CD4-positive, alpha-beta T cell treated with Interleukin-15 for 1 hour (primary cell): ENCODE measurements around the gene SLC2A5.

Source experiments
- DNase-seq: peaks from one replicate; pipeline ENCODE4 v3.0.0-alpha.2; 2020

The SLC2A5 gene

DNA sequence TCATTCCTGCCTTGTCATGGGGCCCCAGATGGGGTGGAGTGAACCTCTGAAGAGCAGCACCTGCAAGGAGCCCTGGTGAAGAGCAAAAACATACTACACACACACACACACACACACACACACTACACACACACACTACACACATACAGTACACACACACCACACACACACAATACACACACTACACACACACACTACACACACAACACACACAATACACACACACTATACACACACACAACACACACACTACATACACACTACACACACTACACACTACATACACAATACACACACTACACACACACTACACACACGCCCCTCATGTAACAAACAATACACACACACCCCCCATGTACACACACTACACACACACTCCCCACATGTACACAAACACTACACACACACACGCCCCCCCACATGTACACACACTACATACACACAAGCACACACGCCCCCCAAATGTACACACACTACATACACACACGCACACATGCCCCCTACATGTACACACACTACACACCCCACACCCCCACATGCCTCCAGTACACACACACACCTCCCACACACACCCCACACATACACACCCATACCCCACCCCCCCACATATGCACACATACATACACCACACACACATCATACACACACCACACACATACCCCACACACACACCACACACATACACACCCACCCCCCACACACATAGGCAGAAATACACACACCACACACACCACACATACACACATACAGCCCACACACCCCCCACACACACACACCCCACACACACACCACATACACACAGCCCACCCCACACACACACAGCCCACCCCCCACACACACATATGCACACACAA lies 9.3 kb downstream of the SLC2A5 start:
- DNase-seq: no peak

DNA sequence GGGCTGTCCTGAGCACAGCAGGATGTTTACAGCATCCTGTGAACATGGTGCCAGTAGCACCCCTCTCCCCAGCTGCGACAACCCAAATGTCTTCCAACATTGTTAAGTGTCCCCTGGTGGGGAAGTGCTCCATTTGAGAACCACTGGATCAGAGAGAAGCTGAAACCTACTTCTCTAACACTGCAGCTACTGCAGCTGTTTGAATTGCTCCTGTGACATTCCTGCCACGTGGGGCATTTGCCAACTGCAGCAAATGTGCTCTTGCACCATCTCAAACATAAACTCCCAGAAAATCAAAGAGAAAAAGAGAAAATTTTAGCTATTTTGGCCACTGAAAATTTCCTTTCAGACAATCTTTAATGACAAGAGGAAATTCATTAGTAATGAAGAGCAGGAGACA lies 11.0 kb downstream of the SLC2A5 start:
- DNase-seq: no peak

DNA sequence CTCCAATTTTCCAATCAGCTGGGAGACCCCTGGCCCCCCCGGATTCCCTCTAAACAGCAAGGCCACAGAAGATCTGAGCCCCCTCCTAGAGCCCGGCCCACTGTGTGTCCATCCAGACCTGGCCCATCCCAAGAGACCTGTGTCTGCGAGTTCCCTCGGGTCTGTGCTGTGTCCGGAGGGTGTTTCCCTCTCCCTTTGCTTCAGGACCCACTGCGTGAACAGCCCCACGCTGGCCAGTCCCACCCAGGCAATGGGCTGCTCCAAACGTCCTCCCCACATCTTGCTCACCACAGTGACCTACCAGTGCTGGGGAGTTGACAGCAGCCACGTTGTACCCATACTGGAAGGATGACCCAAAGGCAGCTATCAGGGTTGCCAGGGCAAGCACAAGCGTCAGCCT lies 11.6 kb downstream of the SLC2A5 start:
- no peak for DNase-seq

DNA sequence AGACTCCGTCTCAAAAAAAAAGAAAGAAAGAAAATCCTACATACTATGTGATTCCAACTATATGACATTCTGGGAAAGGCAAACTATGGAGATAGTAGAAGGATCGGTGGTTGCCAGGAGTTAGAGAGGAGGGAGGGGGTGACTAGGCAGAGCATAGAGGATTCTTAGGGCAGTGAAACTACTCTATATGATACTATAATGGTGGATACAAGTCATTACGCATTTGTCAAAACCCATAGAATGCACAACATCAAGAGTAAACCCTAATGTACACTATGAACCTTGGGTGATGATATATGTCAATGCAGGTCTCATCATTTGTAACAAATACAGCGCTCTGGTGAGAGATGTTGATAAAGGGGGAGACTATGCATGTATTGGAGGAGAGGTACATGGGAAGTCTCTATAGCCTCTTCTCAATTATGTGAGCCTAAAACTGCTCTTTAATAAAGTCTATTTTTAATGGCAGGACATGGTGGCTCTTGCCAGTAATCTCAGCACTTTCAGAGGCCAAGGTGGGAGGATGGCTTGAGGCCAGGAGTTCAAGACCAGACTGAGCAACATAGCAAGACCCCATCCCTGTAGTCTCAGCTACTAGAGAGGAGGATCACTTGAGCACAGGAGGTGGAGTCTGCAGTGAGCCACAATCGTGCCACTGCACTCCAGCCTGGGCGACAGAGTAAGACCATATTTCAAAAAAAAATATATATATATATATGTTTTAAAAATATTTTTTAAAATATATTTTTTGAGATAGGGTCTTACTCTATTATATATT lies 17.0 kb downstream of the SLC2A5 start:
- DNase-seq: no peak

DNA sequence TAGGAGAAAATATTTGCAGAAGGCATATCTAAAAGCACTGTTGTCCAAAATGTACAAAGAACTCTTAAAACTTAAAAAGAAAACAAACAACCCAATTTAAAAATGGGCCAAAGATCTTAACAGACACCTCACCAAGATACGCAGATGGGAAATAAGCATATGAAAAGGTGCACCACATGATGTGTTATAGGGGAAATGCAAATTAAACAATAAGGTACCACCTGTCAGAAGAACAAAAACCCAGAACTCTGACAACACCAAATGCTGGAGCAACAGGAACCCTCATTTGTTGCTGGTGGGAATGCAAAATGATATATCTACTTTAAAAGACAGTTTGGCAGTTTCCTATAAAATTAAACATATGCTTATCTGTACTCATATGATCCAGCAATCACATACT lies 18.1 kb downstream of the SLC2A5 start:
- DNase-seq: no peak

DNA sequence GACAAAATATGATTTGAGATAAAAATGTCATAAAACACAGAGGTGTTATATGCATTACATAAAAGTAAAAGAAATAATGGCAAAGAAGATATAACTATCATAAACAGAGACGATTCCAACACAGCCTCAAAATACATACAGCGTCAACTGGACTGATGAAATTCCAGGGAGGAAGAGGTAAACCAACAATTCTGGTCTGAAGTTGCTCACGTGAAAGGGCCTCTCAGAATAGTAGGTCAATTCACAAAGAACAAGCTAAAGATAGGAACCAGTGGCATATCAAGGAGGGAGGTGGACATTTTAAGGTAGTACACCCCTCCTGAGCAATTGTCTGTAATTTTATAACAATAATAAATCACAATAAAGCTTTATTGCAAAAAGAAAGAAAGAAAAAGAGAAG lies 18.6 kb downstream of the SLC2A5 start:
- no peak for DNase-seq

DNA sequence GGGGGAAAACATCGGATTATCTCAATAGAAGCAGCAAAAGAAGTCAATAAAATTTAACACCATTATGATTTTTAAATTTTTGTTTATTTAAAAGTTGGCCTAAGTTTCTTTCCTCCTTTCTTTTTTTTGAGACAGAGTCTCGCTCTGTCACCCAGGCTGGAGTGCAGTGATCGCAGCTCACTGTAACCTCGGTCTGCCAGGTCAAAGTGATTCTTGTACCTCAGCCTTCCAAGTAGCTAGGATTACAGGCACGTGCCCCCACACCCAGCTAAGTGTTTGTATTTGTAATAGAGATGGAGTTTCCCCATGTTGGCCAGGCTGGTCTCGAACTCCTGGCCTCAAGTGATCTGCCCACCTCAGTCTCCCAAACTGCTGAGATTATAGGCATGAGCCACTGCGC lies 20.9 kb downstream of the SLC2A5 start:
- DNase-seq: no peak

DNA sequence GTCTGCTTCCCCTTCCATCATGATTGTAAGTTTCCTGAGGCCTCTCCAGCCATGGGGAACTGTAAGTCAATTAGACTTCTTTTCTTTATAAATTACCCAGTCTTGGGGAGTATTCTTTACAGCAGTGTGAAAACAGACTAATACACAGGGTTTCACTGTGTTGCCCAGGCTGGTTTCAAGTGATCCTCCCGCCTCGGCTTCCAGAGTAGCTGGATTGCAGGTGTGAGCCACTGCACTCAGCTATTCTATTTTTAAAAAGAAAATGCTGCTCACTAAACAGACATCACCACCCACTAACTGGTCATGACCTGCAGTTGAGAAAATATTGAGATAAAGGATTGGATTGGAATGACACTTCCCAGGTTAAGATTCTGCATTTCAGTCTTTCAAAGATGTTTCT lies 22.4 kb downstream of the SLC2A5 start:
- DNase-seq: no peak

DNA sequence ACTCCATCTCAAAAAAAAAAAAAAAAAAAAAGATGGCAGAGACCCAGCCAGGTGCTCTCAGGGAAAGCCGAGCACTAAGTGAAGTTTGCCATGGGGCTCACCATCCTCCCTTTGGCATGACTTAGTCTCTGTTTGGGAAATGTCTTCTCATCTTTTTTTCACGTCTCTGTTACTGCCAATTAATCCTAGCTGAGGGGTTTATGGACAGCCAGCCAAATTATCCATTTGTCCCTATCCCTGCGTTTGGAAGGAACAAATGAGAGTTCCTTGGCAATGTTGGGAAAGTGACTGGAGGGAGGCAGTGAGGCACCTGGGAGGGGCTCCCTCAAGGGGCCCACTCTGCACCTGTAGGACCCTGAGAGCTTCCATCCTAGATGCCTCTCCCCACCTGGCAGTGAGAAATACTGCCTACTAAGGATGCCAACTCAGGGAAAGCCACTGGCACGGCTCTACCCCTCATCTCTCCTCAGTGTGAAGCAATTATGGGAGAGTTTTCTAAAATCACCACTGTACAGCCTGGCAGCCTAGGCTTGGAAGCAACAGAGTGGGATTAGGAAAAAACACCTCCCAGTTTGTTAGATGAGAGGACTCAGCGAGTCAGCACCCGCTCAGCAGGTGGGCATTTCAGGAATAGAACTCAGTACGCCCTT lies 23.4 kb downstream of the SLC2A5 start:
- no peak for DNase-seq

DNA sequence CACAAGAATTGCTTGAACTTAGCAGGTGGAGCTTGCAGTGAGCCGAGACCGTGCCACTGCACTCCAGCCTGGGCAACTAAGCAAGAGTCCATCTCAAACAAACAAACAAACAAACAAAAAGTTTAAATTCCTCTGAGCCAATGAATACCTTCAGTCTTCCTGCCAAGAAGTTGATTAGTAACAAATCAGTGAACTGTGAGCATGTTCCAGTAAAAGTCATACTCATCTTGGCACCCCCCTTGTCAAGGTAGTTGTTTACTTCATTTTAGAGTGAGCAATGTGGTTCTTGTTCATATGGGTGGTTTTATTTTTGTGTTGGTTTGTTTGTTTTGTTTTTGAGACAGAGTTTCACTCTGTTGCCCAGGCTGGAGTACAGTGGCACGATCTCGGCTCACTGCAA lies 25.2 kb downstream of the SLC2A5 start:
- DNase-seq: no peak

DNA sequence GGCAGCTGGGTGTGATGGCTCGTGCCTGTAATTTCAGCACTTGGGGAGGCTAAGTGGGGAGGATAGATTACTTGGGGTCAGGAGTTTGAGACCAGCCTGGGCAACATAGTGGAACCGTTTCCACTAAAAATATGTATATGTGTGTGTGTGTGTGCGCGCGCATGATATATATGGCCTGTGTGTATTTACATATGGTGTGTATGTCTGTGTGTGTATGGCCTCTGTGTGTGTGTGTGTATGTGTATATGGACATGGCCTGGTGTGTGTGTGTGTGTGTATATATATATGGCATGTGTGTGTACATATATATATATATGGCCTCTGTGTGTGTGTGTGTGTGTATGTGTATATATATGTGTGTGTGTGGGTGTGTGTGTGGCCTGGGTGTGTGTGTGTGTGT lies 27.2 kb downstream of the SLC2A5 start:
- no peak for DNase-seq

DNA sequence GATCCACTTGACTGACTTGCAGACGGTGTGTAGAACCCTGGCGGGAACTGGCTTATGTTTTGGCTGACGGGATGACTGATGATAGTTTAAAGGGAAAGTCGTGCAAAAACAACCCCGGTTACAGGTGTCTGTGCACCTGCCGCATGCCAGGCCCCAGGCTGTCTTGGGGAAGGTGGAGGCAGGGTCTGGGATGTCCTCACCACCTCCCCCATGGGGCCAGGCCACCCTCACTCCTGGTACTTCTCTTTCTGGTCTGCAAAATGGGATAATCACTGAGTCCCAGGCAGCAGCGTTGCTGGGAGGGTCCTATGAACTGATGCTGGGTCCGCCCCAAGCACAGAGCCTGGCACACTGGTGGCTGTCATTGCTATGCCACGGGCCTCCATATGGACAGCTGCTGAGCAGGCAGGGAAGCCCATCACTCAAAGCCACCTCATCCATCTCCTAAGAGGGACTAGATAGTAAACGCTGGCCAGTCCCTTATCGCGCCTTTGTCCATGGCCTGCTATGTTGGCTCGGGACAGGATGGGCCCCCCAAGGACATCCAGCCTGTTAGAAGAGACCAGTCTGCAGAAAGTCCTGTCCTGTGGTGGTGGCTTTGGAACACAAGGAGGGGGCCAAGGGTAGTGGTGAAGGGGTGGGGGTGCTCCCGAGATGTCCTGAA lies 28.2 kb downstream of the SLC2A5 start:
- no peak for DNase-seq

DNA sequence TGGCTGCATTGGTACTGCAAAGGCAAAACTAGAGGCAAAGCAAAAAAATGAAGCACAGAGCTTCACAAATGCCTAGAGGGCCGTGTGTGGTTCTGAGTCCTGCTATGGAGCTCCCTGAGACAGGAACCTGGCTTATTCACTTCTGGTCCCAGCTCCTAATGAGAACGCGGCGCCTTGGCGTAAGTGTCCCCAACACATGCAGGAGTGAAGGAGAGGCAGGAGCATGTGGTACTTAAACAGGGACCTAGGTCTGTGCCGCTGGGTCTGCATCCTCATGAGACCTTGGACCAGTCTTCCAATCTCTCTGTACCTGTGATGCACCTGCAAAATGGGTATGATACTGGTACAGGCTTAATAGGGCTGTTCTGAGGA lies 28.8 kb downstream of the SLC2A5 start:
- DNase-seq: no peak

DNA sequence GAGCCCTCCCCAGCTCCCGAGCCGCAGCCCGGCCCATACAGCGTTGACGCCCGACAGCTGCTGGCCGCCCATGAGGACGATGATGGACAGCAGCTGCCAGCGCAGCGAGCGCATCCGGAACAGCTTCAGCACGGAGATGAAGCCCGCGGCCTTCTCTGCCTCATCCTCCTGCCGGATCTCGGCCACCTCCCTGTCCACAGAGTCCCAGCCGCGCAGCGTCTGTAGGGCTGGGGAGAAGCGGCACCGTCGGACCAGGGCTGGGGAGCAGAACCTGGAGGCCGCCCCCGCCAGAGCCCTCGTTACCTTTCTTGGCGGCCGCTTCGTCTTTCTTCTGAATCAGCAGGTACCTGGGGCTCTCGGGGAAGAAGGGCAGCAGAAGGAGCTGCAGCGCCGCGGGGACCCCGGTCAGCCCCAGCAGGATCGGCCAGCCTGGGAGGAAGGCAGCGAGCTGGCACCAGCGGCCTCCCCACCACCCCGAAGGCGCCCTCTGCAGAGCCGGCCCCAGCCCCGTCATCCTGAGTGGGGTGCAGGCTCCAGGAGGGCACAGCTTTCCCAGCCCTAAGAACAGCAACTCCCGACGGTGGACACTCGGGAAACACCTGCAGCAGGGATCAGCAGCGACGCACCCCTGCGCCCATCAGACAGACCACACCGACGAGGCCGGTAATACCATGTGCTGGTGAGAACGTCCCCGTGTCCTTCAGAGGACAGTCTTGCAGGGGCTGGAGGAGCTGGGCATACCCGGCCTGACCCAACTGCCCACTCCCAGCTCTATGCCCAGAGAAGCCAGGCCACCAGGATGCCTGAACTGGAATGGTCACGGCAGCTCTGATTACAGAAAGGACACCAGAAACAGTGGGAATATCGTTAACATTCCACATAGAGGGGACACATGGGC lies 29.4 kb downstream of the SLC2A5 start:
- no peak for DNase-seq

DNA sequence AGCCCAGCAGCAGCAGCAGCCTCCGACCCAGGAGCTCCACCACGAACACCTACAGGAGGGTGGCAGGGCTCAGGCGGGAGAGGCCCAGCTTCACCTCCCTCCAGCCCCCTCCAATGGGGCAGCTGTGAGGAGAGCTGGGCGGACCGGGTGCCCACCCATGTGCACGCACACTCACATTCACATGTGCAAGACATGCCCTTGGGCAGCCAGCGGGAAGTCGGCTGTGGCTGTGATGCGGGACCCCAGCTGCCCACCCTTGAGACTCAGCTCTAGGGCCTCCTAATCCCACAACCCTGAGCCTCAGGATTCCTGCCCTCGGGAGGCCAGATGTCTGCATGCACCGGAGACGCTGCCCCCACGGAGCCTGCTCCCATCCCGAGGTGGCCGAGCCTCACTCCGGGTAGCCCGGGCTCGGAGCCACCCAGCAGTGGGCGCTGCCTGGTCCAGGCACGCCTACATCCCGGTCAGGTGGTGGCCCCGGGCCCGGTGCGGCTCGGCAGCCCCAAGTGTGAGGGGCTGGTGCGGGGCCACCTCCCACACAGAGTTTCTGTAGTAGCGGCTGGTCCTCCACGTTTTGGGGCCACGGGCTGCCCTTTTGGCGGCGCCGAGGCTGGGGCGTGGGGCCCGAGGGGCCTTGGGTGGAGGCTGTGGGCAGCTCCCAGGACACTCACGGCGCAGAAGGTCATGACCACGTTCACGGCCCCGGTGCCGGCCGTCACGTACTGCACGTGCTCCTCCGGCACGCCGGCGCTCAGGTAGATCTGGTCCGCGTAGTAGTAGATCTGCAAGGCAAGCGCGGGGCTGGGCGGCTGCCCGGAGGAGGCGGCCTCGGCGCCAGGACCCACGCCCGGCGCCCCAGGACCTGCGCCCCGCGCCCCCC lies 30.3 kb downstream of the SLC2A5 start:
- DNase-seq: no peak

DNA sequence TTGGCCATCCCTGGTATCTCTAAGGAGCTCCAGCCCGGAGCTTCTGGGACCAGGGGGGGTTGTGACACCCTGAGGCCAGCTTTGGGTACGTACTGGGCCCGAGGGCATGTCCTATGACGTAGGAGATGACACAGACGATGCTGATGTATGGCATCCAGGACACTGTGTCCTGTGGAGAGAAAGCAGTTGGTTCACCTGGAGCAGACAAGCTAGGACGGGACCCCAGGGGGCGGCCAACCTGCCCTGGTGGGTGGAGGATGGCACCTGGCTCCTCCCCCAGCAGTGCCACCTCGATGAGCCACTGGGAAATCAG lies 31.1 kb downstream of the SLC2A5 start:
- DNase-seq: no peak

DNA sequence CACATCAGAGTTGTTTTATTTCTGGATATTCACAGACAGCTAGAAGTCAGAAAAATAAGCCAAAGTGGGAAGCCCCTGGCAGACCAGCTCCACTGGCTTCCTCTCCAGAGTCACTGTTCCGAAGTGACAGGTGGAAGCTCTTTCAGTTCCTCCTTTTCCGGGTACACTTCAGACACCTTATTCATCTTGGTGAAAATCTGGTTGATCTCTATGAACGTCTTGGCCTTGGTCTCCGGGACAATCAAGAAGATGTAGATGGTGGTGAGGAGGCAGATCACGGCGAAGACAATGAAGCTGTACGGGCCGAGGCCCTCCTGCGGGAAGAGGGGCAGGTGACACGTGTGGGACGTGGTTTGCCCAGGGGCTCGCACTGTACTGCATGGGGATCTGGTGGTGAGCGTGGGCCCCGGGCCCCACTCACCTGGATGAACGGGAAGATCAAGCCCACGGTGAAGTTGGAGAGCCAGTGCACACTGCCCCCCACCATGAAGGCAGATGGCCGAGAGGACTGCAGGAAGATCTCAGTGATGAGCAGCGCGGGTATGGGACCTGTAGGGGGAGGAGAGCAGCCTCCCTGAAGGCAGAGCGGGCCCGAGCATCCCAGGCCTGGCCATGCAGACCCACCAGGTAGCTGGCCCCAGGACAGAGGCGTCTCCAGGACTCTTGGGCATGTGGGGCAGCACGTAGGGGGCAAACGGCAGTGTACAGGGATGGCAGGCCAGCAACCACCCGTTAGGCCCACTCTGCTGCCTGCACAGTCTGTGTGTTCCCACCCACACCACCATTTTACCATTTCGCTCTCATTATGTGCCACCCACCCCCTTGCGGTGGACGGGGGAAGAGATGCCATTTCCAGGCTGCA lies 31.7 kb downstream of the SLC2A5 start:
- no peak for DNase-seq

DNA sequence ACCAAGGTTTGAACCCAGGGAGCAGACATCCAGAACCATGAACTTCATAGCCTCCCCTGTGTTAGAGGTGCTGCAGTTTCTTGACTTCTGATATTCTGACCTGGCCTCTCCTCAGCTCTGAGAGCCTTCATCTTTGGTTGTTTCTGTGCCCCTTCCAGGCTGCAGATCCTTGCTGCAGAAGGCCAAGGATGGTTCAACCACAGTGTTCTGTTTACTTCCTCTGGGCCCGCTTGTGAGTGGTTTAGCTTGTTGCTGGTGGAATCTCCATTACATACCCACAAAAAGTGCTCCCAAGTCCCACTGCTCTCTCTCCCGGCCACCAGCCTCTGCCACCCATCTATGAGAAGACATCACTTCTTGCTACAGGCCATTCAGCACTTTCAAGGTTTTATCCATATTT lies 34.2 kb downstream of the SLC2A5 start:
- DNase-seq: no peak

DNA sequence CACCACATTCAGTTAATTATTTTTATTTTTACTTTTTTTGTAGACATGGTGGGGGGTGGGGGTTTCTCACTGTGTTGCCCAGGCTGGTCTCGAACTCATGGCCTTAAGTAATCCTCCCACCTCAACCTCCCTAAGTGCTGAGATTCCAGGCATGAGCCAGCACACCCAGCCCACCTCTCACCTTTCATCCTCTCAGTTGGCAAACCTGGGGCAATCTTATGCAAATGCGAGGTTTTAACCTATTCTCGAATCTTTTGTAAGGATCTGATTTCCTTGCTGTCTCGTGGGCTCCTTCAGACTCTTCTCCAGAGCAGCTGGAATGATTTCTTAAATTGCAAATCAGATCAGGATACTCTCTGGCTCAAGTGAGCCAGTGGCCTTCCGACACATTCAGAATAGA lies 36.1 kb downstream of the SLC2A5 start:
- no peak for DNase-seq

DNA sequence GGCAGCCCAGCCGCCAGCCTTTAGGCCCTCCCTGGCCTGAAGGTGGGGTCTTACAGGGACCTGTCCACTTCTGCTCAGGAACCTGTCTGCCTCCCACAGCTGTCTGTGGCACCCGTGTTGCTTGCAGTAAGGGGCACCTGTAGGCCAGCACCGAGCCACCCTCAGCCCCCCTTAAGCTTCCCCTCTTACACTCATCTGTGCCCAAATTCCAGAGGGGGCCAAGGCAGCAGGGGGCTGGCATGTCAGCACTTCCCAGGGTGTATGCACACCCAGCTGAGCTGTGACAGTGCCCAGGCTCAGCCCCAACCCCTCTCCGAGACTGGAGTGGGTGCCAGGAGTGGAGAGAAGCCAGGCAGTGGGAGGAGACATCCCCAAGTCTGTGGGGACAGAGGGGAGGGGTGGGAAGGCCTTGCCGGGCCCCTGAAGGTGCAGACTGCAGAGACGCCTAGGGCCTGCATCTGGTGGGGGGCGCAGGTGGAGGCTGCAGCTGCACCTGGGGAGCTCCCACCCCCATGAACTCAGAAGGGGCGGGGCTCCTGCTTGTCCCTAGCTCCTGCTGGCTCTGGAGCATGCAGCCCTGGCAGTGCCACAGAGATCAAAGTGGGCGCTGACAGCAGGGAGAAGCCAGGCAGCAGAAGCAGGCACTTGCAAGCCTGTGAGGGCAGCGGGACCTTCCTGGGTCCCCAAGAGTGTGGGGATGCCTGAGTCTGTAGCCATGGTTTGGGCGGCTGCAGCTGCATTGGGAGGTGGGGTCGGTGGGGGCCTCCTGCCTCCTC lies 37.8 kb downstream of the SLC2A5 start:
- no peak for DNase-seq
